HTERT RPE-1 (cell line): ENCODE results near the gene COL17A1.

ENCODE experiments used
- in situ Hi-C: fragments of 300-500 bp; cut with MboI; formaldehyde crosslinking; loops from 4 replicates; pipeline ENCODE4 v1.14.3; 2020; ENCODE audit warnings: low sequenced_read_pairs

Gene COL17A1

GRCh38 chr10:104098358-104098925 lies 12.8 kb upstream of the COL17A1 start:
- in situ Hi-C loops = no loop called here

GRCh38 chr10:104096692-104097091 lies 11.0 kb upstream of the COL17A1 start:
- in situ Hi-C loops = no loop called here

GRCh38 chr10:104092749-104093148 lies 7.1 kb upstream of the COL17A1 start:
- in situ Hi-C loops = no loop called here

GRCh38 chr10:104090611-104091010 lies 4.9 kb upstream of the COL17A1 start:
- in situ Hi-C loops = no loop called here

GRCh38 chr10:104089621-104090020 lies 3.9 kb upstream of the COL17A1 start:
- in situ Hi-C loops = no loop called here

- in situ Hi-C loops = no loop called here
Observed at GRCh38 chr10:104088239-104088638, 2.6 kb upstream of the COL17A1 start.

- in situ Hi-C loops = no loop called here
Observed at GRCh38 chr10:104084482-104085142, 1.1 kb downstream of the COL17A1 start.

GRCh38 chr10:104081998-104082397 lies 3.7 kb downstream of the COL17A1 start:
- in situ Hi-C loops = no loop called here

GRCh38 chr10:104080762-104081161 lies 4.9 kb downstream of the COL17A1 start:
- in situ Hi-C loops = no loop called here

- in situ Hi-C loops = no loop called here
Observed at GRCh38 chr10:104077663-104078151, 8.0 kb downstream of the COL17A1 start.

- in situ Hi-C loops = no loop called here
Observed at GRCh38 chr10:104077247-104077646, 8.4 kb downstream of the COL17A1 start.

- in situ Hi-C loops = no loop called here
Observed at GRCh38 chr10:104076743-104077160, 8.9 kb downstream of the COL17A1 start.

- in situ Hi-C loops = no loop called here
Observed at GRCh38 chr10:104074505-104074904, 11.2 kb downstream of the COL17A1 start.

GRCh38 chr10:104072786-104073185 lies 12.9 kb downstream of the COL17A1 start:
- in situ Hi-C loops = no loop called here

GRCh38 chr10:104069613-104070012 lies 16.1 kb downstream of the COL17A1 start:
- in situ Hi-C loops = no loop called here

- in situ Hi-C loops = no loop called here
Observed at GRCh38 chr10:104067525-104067924, 18.2 kb downstream of the COL17A1 start.

- in situ Hi-C loops = no loop called here
Observed at GRCh38 chr10:104066945-104067344, 18.7 kb downstream of the COL17A1 start.

GRCh38 chr10:104065748-104066147 lies 19.9 kb downstream of the COL17A1 start:
- in situ Hi-C loops = no loop called here

- in situ Hi-C loops = no loop called here
Observed at GRCh38 chr10:104061196-104061595, 24.5 kb downstream of the COL17A1 start.

GRCh38 chr10:104059364-104059763 lies 26.3 kb downstream of the COL17A1 start:
- in situ Hi-C loops = no loop called here

GRCh38 chr10:104057717-104058116 lies 28.0 kb downstream of the COL17A1 start:
- in situ Hi-C loops = no loop called here

- in situ Hi-C loops = no loop called here
Observed at GRCh38 chr10:104056619-104057273, 28.9 kb downstream of the COL17A1 start.
